HG02973 (cell line): Measurements from ENCODE around the gene LMF1.
"Not testable (repeated sequence)": the region's sequence is repeated elsewhere in the genome, so short reads cannot be mapped to it uniquely, and the experiment has no call there.

ENCODE experiments used
- ATAC-seq: cut with Tn5 transposase; IDR thresholded peaks from one replicate; pipeline ENCODE4 v1.9.1; 2021; ENCODE audit warnings: moderate library complexity; ENCODE audit not compliant: unreplicated experiment

The LMF1 gene

GRCh38 chr16:953818-954217 is 17.0 kb downstream of the LMF1 start:
- ATAC-seq, result not testable (repeated sequence)

- no peak for ATAC-seq
Measured at GRCh38 chr16:952321-952720, 18.5 kb downstream of the LMF1 start.

GRCh38 chr16:951660-952301 is 19.0 kb downstream of the LMF1 start:
- ATAC-seq, result no peak

- not testable (repeated sequence) for ATAC-seq
Measured at GRCh38 chr16:950733-951573, 19.8 kb downstream of the LMF1 start.

GRCh38 chr16:948767-949166 is 22.0 kb downstream of the LMF1 start:
- not testable (repeated sequence) for ATAC-seq

GRCh38 chr16:947922-948303 is 22.9 kb downstream of the LMF1 start:
- not testable (repeated sequence) for ATAC-seq

GRCh38 chr16:947255-947921 is 23.4 kb downstream of the LMF1 start:
- ATAC-seq, result no peak

- ATAC-seq, result no peak
Measured at GRCh38 chr16:946048-946395, 24.8 kb downstream of the LMF1 start.

- no peak for ATAC-seq
Measured at GRCh38 chr16:945271-946047, 25.3 kb downstream of the LMF1 start.

- no peak for ATAC-seq
Measured at GRCh38 chr16:943971-944370, 26.8 kb downstream of the LMF1 start.

GRCh38 chr16:942436-943060 is 28.2 kb downstream of the LMF1 start:
- no peak for ATAC-seq

- ATAC-seq, result no peak
Measured at GRCh38 chr16:939941-940340, 30.8 kb downstream of the LMF1 start.

- no peak for ATAC-seq
Measured at GRCh38 chr16:939311-939710, 31.5 kb downstream of the LMF1 start.

GRCh38 chr16:938752-939151 is 32.0 kb downstream of the LMF1 start:
- ATAC-seq, result no peak

GRCh38 chr16:938136-938535 is 32.6 kb downstream of the LMF1 start:
- no peak for ATAC-seq

- no peak for ATAC-seq
Measured at GRCh38 chr16:937723-938122, 33.1 kb downstream of the LMF1 start.

GRCh38 chr16:937311-937710 is 33.5 kb downstream of the LMF1 start:
- no peak for ATAC-seq

GRCh38 chr16:935684-936083 is 35.1 kb downstream of the LMF1 start:
- ATAC-seq, result no peak

GRCh38 chr16:934178-934577 is 36.6 kb downstream of the LMF1 start:
- no peak for ATAC-seq

GRCh38 chr16:933581-933980 is 37.2 kb downstream of the LMF1 start:
- ATAC-seq, result no peak

- no peak for ATAC-seq
Measured at GRCh38 chr16:932831-933330, 37.9 kb downstream of the LMF1 start.
